GM19397 (cell line): Measurements from ENCODE around the gene DHRS4.
A peak's percentile ranks its signal among the peaks of the same experiment; 100 is the strongest.

Source experiments
- ATAC-seq: cut with Tn5 transposase; IDR thresholded peaks from one replicate; pipeline ENCODE4 v1.9.1; 2021; ENCODE audit warnings: mild to moderate bottlenecking, moderate library complexity; ENCODE audit not compliant: unreplicated experiment

DHRS4 gene

DNA sequence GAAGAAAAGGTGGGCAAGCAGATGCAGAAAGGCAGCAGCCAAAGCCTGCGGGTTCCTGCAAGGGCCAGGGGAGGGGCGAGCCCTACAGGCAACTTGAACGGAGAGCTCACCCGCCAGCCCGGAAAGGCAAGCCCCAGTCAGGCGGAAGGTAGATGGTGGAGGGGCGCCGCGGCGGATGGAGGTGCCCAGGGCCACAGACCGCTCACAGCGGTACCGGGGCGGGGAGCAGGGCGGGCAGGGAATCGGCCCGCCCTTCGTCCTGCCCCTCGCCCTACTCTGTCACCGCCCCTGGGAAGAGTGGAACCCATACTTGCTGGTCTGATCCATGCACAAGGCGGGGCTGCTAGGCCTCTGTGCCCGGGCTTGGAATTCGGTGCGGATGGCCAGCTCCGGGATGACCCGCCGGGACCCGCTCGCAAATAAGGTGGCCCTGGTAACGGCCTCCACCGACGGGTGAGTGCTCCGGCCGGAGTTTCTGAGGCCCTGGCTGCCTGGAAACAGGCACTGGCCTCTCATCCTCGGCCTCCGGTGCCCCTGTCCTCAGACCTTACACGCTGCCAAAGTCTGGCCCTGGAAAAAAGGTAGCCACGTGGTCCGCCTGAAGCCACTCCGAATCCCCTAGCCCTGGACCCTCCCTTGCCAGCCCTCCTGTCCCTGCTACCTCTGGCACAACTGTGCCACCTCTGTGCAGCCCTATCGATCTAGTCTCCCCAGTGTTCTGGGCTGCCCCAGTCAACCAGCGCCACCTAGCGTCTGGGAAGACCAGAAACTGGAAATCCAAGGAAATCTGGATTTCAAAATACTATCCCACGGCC is at the start of gene DHRS4:
TSS of gene DHRS4 (plus strand) at position 307 of the 815 bp plus-strand sequence. CDS start at position 326, 19 bp downstream.
- peak; percentile 89 for ATAC-seq

DNA sequence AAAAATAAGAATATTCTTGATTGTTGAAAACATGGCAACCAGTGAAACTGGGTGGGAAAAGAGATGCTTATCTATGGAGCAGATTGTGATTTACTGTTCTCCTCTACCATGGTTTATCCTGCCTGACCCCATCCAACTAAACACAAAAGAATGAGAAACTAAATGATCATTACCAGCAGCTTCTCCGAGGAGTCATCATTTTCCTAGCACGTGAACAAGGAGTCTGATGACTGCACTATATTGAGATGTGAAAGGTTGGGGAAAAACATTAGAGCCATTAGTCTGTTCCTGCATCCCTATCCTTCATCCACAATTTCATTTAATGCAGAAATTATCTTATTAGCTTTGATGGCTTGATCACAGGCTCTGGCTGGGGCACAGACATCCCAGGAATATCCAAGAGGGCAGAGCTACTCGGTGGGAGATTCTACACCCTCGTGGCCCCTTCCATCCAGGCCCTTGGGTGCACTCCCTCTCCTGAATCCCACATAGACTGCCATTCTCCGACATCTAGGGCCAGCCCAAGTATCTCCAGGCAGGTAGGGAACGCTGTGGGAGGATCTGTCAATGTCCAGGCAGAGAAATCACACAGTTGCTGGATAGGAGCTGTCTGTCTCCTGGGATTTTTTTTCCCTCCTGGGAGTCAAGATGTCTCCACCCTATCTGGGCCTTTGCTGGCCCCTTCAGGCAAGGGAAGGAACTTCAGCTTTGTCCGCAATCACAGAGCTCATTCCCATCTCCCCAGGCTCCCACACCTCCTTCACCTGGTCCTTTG is 43.3 kb upstream of the DHRS4 start:
- ATAC-seq, result no peak

DNA sequence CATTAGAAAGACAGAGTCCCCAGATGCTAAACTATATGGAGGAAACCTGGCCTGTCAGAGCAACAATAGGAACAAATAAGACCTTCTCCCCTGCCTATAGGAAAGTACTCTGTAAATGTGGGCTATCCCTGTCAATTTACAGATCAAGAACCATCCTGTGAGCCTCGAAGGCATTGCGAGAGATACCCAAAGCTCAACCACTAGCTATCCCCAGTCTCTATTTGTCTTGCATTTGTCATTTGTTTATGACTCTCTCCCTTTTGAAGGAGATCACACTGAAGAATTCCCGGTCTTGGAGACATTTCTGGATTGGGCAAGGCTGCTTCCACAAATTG is 42.7 kb upstream of the DHRS4 start:
- no peak for ATAC-seq

DNA sequence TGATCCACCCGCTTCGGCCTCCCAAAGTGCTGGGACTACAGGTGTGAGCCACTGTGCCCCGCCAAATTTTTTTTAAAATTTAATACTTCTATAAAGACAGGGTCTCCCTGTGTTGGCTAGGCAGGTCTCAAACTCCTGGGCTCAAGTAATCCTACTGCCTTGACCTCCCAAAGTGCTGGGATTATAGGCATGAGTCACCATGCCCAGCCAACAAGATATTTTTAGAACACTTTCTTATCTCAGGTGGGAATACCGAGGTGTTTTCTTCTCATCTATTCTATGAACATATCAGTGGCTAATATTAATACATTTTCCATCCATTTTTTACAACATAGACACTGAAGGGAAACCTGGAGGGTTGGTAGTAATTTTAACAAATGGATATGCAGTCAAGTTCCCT is 38.0 kb upstream of the DHRS4 start:
- no peak for ATAC-seq

DNA sequence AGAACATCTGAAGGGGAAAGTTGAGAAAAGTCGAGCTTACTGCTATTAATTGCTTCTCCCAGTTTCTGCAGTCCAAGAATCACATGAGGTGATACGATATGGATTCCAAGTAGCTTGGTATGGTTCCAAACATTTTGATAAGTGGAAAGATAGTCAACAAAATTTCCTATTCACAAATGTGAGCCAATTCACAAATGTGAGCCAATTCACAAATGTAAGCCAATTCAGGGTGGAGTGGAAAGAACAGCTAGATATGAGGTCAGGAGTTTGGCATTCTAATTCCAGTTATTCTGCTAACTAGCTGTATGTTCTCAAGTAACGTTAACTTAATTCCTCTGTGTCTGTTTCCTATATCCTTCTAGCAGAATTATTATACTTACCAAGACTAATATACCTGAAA is 37.6 kb upstream of the DHRS4 start:
- ATAC-seq, result no peak

DNA sequence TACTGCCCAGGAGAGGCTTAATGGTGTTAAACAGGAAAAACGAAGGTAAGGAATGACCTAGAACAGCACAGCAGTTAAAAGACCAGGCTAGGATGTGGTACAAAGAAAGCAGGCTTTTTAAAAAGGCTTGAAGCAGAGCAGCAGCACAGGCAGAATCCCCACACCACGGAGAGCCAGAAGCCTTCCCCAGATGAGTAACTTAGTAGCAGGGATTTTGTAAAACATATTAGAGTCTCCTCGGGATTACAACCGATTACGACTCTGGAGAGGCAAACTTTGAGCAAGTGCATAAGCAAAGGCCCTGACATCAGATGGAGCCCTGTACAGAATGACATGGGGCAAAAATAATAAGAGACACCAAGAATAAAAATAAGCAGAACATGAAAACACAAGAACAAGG is 37.1 kb upstream of the DHRS4 start:
- no peak for ATAC-seq

DNA sequence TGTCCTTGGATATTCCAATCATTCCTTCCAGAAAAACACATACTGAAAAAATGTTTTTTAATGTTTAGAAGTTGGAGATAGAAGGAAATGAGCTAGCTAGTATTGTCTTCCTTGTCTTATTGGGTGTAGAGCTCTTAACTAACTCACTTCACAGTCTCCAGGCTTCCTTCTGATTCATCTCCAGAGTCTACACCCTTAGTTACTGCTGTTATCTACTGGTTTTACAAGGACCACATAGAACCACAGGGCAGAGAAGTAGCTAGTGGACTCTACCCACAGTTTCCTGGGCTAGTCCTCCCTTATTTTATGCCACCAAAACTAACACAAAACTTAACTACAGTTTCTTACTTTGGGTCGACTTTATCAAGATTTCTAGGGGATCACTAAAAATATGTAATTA is 31.0 kb upstream of the DHRS4 start:
- no peak for ATAC-seq

DNA sequence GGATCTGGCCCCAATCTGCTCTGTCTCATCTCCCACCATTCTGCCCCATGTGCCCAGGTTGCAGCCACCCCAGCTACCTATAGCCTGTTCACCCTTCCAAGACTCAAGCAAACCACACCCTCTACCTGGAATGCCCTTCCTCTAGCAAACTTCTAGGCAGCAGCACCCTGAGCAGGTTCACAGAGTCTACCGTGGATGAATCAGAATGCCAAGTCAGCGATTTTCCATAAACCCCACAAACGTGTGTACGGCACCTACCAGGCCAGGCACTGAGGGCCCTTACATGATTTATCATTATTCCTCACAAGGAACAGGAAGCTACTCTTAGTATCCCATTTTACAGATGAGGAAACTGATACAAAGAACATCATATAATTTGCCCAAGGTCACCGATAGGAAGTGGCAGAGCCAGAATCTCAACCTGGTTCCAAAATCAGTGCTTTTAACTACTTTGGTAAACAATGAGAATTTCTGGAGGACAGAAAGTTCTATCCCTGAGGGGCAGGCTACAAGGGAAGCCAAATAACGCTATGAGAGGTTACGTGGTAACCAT is 28.0 kb upstream of the DHRS4 start:
- ATAC-seq, result no peak

DNA sequence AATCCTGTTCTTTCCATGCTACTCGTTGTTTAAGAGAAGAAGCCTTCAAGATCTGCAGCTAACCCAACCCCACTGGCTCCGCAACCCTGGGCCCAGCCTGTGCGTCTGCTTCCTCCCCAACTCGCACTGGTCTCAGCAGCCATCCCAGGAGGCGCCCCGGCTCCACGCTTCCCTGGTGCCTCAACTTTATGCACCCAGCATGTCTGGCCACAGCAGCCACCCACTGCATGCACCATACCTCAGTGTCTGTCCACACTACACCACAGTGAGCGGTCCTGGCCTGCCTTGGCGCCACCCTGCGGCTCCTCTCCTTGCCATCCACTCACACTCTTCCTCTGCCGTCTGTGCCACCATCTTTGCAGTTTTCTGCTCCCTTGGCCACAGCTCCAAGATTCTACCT is 27.0 kb upstream of the DHRS4 start:
- ATAC-seq, result no peak

DNA sequence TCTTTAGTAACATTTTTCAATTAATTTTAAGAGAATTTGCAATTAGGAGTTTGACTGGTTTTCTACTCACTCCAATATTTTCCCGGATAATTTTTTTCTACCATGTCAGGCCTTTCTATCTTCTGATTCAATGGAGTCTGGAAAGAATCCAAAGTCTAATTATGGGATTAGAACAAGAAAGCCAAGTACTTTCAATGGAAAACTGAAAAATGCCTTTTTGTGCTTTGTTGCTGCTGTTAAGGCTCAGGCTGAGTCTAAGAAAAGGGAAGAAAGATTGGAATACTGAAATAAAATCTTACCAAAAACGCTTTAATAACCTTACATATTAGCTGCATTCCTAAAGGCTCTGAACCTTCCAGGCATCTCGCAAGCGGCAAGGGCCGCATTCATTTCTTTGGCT is 24.4 kb upstream of the DHRS4 start:
- no peak for ATAC-seq

DNA sequence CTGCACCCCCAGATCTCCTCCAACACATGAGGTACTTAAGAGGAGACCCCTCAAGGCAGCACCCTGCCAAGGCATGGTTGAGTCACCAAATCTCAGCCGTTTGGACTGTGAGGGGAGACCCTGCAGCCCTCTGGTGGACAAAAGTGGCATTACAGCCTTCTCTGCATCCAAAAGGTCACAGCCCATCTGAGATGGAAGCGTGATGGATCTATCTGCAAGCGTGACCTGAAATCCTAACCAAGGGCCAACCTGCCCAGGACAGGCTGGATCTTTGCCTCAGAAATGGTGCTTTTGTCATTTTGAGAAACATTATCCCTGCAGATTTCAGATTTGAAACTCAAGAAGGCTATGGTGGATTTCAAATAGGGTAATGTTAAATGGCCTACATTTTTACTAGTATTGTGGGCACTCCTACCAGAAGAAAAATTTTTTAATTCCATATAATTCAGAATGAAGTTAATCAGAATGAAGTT is 23.7 kb upstream of the DHRS4 start:
- ATAC-seq, result peak; percentile 80

DNA sequence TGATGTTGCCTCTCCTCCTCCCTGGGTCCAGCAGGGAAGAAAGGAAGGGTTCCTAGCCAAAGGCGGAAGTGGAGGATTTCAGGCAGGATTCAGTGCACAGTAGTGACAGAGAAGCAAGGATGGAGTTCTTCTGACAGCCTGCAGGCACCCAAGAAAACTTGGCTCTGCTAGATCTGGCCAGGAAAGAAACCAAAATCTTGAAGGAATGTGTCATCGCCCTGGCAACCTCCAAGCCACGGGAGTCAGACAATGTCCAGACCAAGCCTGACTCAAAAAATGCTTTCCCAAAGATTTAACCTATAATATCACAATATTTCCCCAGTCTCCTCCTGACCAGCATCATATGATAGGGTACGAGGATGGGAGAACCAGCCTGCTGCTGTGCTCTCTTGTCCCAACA is 22.8 kb upstream of the DHRS4 start:
- ATAC-seq, result no peak

DNA sequence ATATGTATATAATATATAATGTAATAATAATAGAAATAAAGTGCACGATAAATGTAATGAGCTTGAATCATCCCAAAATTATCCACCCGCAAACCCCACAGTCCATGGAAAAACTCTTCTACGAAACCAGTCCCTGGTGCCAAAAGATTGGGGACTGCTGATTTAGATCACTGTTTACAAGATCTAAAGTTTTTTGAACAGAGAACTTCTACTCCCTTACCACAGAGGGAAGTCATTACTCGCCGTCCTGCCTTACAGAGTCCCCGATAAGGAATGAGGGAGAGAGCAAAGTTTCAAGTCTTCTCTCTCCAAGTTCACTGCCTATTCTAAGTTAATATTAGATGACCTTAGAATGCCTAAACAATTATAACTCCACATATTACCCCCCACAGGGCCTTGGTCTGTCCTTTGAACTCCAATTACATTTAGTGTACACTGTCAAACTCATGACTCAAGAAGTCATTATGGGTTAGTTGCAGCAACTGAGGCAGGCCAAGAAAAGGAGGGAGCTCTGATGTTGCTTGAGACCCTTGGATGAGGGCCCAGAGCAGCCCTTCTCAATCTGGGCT is 21.8 kb upstream of the DHRS4 start:
- no peak for ATAC-seq

DNA sequence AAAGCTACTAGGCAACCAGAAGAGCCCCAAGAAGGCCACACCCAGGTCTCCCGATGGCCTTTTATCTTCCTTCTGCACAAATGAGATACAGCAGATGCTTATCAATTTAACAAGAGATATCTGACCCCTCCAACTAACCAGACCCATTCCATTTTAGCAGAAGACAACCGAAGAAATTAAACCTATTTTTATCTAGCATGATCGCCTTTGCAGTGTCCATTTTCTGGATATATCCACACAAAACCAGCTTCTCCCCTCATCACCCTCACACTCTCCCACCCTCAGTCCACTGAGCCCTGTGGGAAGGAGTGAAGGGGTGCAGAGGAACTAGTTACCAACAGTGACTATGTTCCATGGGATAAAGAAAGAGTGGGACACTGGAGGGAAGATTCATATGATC is 20.9 kb upstream of the DHRS4 start:
- no peak for ATAC-seq

DNA sequence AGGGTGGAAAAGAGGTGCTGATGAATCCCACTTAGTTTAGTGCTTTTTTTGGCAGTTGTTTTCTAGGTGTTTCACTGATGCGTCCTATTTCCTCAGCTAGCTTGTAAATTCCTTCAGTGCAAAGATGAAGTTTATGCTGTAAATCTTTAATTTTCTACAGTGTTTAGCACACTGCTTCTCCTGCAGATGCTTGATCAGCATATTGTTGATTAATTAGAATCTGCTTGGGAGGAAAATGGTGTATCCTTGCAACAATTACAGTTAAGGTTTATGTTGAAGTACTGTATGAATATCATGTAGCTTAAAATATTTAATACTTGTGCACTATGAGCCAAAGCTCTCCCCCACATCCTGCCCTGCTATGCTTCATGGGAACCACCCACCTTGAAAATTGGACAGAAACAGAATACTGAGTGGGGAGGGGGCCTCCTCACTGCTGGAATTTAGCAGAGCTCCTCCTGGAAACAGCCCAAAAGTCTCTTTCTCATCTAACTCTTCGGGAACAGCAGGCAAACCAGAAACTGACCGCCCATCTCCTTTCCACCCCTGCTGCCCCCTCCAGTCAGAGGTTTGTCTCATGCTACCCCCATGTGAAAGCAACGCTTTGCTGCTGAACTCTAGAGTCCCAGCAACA is 20.3 kb upstream of the DHRS4 start:
- no peak for ATAC-seq

DNA sequence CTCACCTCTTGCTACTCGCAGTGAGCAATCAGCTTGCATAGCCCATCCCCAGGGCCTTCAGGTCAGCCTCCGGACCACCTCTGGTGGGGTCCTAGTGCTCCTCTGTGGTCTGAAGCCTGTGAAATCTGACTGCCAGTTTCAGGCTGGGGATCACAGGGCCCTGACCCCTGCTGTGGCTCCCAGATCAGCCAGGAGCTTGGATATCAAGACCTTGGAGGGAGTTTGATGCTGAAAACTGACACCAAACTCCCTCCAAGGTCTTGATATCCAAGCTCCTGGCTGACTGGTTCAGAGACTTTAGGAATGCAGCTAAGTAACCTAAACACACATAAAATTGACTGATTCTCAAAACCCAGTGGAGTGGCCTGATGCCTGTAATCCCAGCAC is 19.8 kb upstream of the DHRS4 start:
- no peak for ATAC-seq

DNA sequence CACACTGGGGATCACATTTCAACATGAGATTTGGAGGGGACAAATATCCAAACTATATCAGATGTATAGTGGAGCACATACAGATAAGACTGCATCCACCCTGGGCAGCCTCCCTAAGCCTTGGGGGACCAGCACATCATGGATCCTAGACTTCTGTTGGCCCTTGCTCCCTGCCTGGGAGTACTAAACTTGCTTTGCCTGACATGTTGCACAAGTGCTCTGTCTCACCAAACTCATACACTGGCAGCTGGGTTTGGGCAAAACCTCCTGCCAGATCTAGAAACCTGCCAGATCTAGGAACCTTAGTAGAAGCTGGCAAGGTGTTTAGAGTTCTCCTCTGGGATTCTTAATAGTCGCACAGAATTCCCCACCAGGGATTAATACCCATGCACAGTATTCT is 18.4 kb upstream of the DHRS4 start:
- no peak for ATAC-seq

DNA sequence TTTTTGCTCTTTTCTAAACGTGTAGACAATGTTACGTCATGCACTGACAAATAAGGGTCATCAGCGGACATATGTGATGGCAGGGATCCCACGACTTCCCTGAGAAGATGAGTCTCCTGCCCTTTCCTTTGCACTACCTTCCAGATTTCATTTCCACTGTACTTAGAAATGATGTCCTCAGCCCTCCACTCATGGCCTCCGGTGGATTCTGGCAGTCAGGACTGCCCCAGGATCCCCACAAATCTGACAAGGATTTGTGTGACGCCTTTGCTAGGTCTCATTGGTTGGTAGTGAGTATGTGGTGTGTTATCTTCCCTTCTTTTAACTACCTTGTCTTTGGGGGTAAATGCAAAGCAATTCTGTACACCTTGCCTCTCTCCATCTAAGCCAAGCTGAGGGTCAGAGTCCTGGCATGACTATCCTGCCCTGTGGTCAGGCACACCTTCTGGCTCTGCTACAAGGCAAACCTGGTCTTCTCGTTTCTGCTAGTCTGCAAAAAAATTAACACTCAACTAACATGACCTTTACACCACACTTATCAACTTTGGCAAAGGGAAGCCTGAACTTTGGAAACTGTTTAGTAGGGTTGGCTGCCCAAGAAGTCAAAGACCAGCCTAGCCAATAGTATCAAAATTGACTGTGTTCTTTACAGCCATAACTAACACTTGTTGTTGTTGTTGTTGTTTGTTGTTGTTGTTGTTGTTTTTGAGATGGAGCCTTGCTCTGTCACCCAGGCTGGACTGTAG is 17.3 kb upstream of the DHRS4 start:
- no peak for ATAC-seq

DNA sequence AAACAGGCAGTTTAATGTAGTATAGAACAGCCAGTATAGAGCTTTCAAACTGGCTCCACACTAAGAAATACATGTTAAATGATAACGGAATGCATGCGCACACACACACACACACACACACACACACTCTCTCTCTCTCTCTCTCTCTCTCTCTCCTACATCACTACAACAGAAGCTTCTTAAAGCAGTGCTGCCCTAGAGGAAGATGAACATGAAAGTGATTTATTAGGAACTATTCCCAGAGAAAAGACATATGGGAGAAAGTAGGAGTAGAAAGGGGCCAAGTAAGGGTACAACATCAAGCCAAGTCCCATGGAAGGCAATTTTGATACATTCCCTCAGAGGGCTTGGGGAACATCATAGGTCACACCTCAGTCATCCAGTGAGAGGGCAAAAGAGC is 16.4 kb upstream of the DHRS4 start:
- no peak for ATAC-seq

DNA sequence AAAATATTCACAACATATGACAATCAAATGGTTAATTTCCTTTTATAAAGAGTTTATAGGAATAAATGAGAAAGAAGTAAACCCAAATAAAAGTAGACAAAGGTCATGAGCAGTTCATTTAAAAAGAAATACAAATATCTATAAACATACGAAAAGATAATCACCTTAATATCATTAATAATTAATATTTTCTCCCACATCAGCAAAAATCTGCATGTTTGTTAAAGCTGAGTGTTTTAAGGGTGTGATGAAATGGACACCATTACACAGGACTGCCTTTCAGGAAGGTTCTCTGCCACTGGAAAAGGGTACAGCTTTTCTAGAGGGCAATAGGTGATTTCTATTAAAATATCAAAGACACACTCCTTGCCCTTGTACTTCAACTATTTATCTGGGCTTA is 14.7 kb upstream of the DHRS4 start:
- ATAC-seq, result no peak
